Stimulated activated memory B cell treated with anti-CD40 and anti-IgM and Interleukin-4, amounts not matched to agents 10 μg/mL and 1 μg/mL and 100 μg/mL, for 72 hours (primary cell): ENCODE data around the gene PATJ.
"Not testable (repeated sequence)": the region's sequence is repeated elsewhere in the genome, so short reads cannot be mapped to it uniquely, and the experiment has no call there.

Experiments used
- ATAC-seq: fragments of 150-1000 bp; cut with Tn5 transposase; 2 replicates; pipeline ENCODE4 v1.10.0; 2021
- H3K27ac Mint-ChIP-seq: one replicate; pipeline ENCODE4 v1.8.0; 2022; ENCODE audit warnings: mild to moderate bottlenecking, mixed read lengths
- H3K27me3 Mint-ChIP-seq: one replicate; pipeline ENCODE4 v1.8.0; 2022; ENCODE audit warnings: mixed read lengths
- H3K36me3 Mint-ChIP-seq: one replicate; pipeline ENCODE4 v1.8.0; 2022; ENCODE audit warnings: mixed read lengths
- H3K4me1 Mint-ChIP-seq: one replicate; pipeline ENCODE4 v1.8.0; 2022; ENCODE audit warnings: mixed read lengths
- H3K4me3 Mint-ChIP-seq: one replicate; pipeline ENCODE4 v1.8.0; 2022; ENCODE audit warnings: mild to moderate bottlenecking, moderate library complexity, mixed read lengths
- H3K9me3 Mint-ChIP-seq: one replicate; pipeline ENCODE4 v1.8.0; 2022; ENCODE audit warnings: mixed read lengths

Gene PATJ

GRCh38 chr1:61741711-61742619 lies at the start of gene PATJ:
PATJ (plus strand) TSS chr1:61742480; CDS start chr1:61762893, 20,413 bp downstream.
- H3K4me3 Mint-ChIP-seq: peak within 1 kb of the TSS; percentile 90
- peak; percentile 95 for ATAC-seq
- no peaks in the 10 kb centered on the region for H3K9me3 Mint-ChIP-seq
- peak within 1 kb of the TSS; percentile 80 for H3K27ac Mint-ChIP-seq
- no peaks in the 10 kb centered on the region for H3K36me3 Mint-ChIP-seq
- peaks cover 29% of the 10 kb centered on the region for H3K4me1 Mint-ChIP-seq
- no peaks in the 10 kb centered on the region for H3K27me3 Mint-ChIP-seq

GRCh38 chr1:61699911-61700851 lies 42.1 kb upstream of the PATJ start:
- Mint-ChIP-seq H3K4me3 (no peak overlapping the region), H3K36me3 (peaks cover 60% of the 10 kb centered on the region), H3K9me3 (no peaks in the 10 kb centered on the region), H3K4me1 (no peaks in the 10 kb centered on the region), H3K27ac (no peak overlapping the region), H3K27me3 (no peaks in the 10 kb centered on the region)
- no peak for ATAC-seq

- no peak for ATAC-seq
- peaks cover 31% of the 10 kb centered on the region for H3K36me3 Mint-ChIP-seq
Observed at GRCh38 chr1:61708953-61709907, 33.0 kb upstream of the PATJ start.

GRCh38 chr1:61709908-61710289 lies 32.4 kb upstream of the PATJ start:
- no peaks in the 10 kb centered on the region for H3K4me1 Mint-ChIP-seq
- H3K27me3 Mint-ChIP-seq: no peaks in the 10 kb centered on the region
- peaks cover 29% of the 10 kb centered on the region for H3K36me3 Mint-ChIP-seq
- no peaks in the 10 kb centered on the region for H3K9me3 Mint-ChIP-seq
- H3K27ac Mint-ChIP-seq: no peak overlapping the region
- no peak for ATAC-seq
- no peak overlapping the region for H3K4me3 Mint-ChIP-seq

More at GRCh38 chr1:61708953-61709907, 33.0 kb upstream of the PATJ start:
- Mint-ChIP-seq H3K27me3 (no peaks in the 10 kb centered on the region), H3K27ac (no peak overlapping the region), H3K4me3 (no peak overlapping the region), H3K4me1 (no peaks in the 10 kb centered on the region), H3K9me3 (no peaks in the 10 kb centered on the region)

GRCh38 chr1:61711257-61711656 lies 31.0 kb upstream of the PATJ start:
- H3K27ac Mint-ChIP-seq, H3K9me3 Mint-ChIP-seq, H3K4me1 Mint-ChIP-seq, H3K27me3 Mint-ChIP-seq, H3K4me3 Mint-ChIP-seq, ATAC-seq: not testable (repeated sequence)
- peaks cover 25% of the 10 kb centered on the region for H3K36me3 Mint-ChIP-seq

- Mint-ChIP-seq H3K36me3 (peaks cover 22% of the 10 kb centered on the region), H3K27ac (no peak overlapping the region), H3K9me3 (no peaks in the 10 kb centered on the region), H3K27me3 (no peaks in the 10 kb centered on the region), H3K4me3 (no peak overlapping the region), H3K4me1 (no peaks in the 10 kb centered on the region)
- ATAC-seq: no peak
Observed at GRCh38 chr1:61711969-61712368, 30.3 kb upstream of the PATJ start.

- H3K27me3 Mint-ChIP-seq, ATAC-seq, H3K9me3 Mint-ChIP-seq, H3K27ac Mint-ChIP-seq, H3K4me3 Mint-ChIP-seq: not testable (repeated sequence)
- Mint-ChIP-seq H3K36me3 (peaks cover 34% of the 10 kb centered on the region), H3K4me1 (peaks cover 32% of the 10 kb centered on the region)
Observed at GRCh38 chr1:61718996-61719663, 23.1 kb upstream of the PATJ start.

GRCh38 chr1:61724506-61724812 lies 17.8 kb upstream of the PATJ start:
- H3K4me3 Mint-ChIP-seq: peak overlapping the region; percentile 98
- no peaks in the 10 kb centered on the region for H3K27me3 Mint-ChIP-seq
- H3K9me3 Mint-ChIP-seq: no peaks in the 10 kb centered on the region
- peaks cover 7% of the 10 kb centered on the region for H3K36me3 Mint-ChIP-seq
- no peak for ATAC-seq
- peak overlapping the region; percentile 99 for H3K27ac Mint-ChIP-seq
- peaks cover 23% of the 10 kb centered on the region for H3K4me1 Mint-ChIP-seq

GRCh38 chr1:61724813-61725694 lies 17.2 kb upstream of the PATJ start, which contains the start of gene TM2D1:
TM2D1 (minus strand) TSS chr1:61725141; CDS start chr1:61725120, 21 bp downstream.
- peaks cover 7% of the 10 kb centered on the region for H3K36me3 Mint-ChIP-seq
- H3K9me3 Mint-ChIP-seq: no peaks in the 10 kb centered on the region
- ATAC-seq: peak; percentile 98
- H3K27ac Mint-ChIP-seq: peak within 1 kb of the TSS; percentile 99
- no peaks in the 10 kb centered on the region for H3K27me3 Mint-ChIP-seq
- peaks cover 23% of the 10 kb centered on the region for H3K4me1 Mint-ChIP-seq
- peak within 1 kb of the TSS; percentile 98 for H3K4me3 Mint-ChIP-seq

- H3K27ac Mint-ChIP-seq: no peak overlapping the region
- no peaks in the 10 kb centered on the region for H3K9me3 Mint-ChIP-seq
- H3K27me3 Mint-ChIP-seq: no peaks in the 10 kb centered on the region
- no peaks in the 10 kb centered on the region for H3K36me3 Mint-ChIP-seq
- peaks cover 16% of the 10 kb centered on the region for H3K4me1 Mint-ChIP-seq
- ATAC-seq: no peak
- no peak overlapping the region for H3K4me3 Mint-ChIP-seq
Observed at GRCh38 chr1:61727544-61727943, 14.7 kb upstream of the PATJ start.

GRCh38 chr1:61730679-61731078 lies 11.6 kb upstream of the PATJ start:
- ATAC-seq, H3K9me3 Mint-ChIP-seq, H3K4me3 Mint-ChIP-seq, H3K27ac Mint-ChIP-seq, H3K27me3 Mint-ChIP-seq, H3K36me3 Mint-ChIP-seq: not testable (repeated sequence)
- peaks cover 10% of the 10 kb centered on the region for H3K4me1 Mint-ChIP-seq

- Mint-ChIP-seq H3K4me1 (peaks cover 9% of the 10 kb centered on the region), H3K27ac (no peak overlapping the region), H3K9me3 (no peaks in the 10 kb centered on the region), H3K4me3 (no peak overlapping the region), H3K27me3 (no peaks in the 10 kb centered on the region), H3K36me3 (no peaks in the 10 kb centered on the region)
- ATAC-seq: no peak
Observed at GRCh38 chr1:61732726-61733125, 9.6 kb upstream of the PATJ start.
